Stimulated activated CD4-positive, alpha-beta T cell treated with anti-CD3 and anti-CD28 coated beads, Interleukin-4, amount 100 ng/mL, for 48 hours (primary cell): ENCODE measurements around the gene LYVE1.

Source experiments
- DNase-seq, 2 donors: peaks; one replicate each; pipeline ENCODE4 v3.0.0-alpha.2; 2020; ENCODE audit warnings: low read depth in 2 of 2

The LYVE1 gene

GRCh38 chr11:10522921-10523320, 45.5 kb downstream of the LYVE1 start:
- no peak for DNase-seq

DNA sequence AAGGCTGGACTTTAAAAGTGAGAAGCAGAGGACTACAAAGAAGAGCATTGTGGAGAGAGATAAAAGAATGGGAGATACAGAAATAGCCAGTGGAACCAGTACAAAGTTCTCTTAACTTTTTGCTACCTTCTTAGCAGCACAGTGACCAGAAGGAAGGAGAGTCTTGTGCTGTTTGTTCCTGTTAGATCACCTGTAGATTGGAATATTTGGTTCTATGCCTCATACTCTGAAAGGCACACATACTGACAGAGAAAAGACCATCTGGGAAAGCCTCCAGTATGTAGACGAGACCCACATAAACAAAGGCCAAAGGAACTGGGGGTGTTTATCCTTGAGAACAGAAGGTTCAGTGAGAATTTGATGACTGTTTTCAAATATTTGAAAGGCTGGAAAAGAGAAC, 46.2 kb downstream of the LYVE1 start:
- DNase-seq = no peak

GRCh38 chr11:10520562-10520961, 47.9 kb downstream of the LYVE1 start:
- no peak for DNase-seq

- DNase-seq = no peak
Measured at GRCh38 chr11:10519630-10520029, 48.8 kb downstream of the LYVE1 start.

DNA sequence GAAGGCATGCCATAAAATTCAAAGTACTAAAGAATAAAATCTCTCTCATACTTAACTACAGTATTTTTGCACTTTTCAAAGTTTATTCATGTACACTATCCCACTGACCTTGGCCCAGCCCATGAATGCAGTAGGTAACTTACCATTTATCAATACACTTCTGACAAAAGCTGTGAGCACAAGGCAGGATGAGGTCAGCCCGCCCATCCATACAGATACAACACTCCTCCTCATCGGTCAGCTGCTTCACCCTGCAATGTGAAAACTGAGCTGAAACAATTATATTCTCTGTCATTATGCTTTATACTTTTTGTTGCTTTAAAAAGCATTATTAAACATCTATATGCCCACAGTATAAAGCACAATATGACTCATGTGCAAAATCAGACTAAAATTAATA, 49.6 kb downstream of the LYVE1 start:
- DNase-seq = no peak

DNA sequence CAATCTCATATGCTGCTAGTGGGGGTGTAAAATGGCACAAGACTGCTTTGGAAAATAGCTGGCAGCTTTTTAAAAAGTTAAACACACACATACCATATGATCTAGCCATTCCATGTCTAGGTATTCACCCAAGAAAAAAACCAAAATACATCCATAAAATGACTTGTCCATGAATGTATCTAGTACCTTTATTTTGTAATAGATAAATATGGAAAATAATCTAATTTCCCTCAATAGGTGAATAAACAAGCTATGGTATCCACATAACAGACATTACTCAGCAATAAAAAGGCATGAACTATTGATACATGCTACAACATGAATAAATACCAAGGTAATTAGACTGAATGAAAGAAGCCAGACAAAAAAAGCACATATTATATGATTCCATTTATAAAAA, 50.3 kb downstream of the LYVE1 start:
- no peak for DNase-seq

DNA sequence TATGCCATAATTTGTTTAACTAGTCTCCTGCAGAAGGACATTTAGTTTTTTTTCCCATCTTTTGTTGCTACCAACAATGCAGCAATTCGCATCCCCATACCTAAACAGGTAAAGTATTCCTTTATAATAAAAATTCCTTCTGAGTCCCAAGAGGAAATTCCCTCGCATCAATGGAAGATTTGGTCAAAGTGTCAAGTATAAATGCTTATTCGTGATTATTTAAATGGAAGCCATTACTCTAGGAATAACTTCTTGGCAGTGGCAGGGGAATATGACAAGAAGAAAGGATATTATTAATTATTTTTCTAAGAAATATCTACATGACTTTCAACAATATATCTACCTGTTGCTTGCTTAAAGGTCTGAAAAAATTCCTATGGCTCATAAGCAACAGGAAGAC, 53.0 kb downstream of the LYVE1 start:
- DNase-seq = no peak

GRCh38 chr11:10514709-10515108, 53.8 kb downstream of the LYVE1 start:
- no peak for DNase-seq

GRCh38 chr11:10514202-10514601, 54.3 kb downstream of the LYVE1 start:
- DNase-seq = no peak

DNA sequence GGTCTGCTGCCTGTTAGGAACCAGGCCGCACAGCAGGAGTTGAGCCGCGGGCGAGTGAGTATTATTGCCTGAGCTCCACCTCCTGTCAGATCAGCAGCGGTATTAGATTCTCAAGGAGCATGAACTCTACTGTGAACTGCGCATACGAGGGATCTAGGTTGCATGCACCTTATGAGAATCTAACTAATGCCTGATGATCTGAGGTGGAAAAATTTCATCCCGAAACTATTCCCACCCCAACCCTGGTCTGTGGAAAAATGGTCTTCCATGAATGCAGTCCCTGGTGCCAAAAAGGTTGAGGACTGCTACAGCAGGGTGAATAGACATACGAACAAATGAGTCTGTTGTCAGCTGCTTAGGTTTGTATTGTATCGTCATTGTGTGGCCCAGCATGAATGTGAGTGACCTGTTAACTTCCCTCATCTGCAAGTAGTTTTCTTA, 57.3 kb downstream of the LYVE1 start:
- no peak for DNase-seq
